ENCODE data around the gene TMEM200A.
A peak's percentile ranks its signal among the peaks of the same experiment; 100 is the strongest.

TMEM200A gene

DNA sequence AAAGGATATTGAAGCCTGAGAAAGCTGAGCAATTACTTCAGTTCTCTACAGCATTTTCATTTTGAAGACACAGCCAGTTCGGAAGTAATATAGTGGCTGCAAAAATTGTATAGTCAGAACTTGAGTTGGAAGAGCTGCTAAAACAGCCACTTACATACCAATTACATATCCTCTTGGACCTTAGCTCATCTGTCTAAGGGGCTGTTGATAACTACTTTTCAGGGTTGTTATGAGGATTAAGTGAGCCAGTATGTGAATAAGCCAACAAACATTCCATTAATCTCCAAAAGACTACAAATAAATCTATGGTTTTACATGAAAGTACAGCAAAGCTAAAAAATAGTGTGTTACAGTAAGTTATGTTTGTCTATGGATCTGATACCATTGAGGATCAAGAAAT lies 59.7 kb downstream of the TMEM200A start:
- peak; percentile 84 for DNase-seq (ENCODE audit: low read depth)

DNA sequence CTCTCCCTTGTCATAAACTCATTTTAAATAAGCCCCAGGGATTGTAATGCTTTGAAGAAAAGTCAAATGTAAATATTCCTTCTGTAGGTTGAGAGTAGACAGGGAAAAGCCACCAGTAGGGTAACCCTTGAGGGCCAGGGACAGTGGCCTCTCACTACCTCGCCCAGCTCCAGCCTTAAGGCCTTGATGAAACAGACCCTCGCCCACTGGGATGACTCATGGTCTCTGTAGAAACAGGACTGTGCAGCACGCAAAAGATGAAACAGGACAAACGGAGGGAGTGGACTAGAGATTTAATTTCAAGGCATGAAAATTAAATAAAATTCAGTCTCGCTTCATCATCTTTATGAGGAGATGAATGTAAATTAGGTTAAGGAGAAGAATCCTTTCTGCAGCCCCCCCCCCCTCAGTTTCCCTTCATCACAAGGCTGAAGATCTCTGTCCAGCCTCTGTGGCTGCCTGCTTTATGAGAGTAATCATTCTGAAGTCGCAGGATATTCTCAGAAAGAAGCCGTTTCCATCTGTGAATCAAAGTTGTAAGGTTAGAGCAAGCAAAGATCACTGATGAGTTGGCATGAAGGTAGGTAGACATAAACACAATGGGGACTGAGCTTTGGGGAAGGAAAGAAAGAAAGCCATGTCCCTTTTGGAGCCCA lies 60.4 kb downstream of the TMEM200A start:
- peak; percentile 71 for DNase-seq (ENCODE audit: low read depth)

DNA sequence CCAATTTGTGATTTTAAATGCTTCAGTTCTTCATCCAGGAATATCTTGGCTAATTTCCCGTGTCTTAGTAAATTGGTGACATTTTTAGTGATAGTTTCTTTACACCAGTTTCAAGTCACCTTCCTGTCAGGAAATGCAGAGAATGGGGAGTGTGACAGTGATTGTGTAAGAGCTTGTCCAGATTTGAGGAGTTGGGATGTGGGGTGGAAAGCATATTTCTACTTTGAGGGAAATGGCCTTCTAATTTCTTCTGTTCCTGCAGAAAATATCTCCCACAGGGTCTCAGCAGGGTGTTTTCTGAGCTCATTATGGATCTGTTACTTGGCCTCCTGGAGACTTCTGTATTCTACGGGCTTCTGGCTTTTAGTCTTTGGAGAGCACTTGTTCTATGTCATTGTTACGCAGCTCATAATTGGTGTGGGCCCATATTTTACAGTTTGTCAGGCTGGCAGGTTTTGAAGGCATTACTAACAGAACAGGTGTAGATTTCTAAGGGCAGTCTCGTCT lies 65.6 kb downstream of the TMEM200A start:
- no peak for DNase-seq (ENCODE audit: low read depth)

DNA sequence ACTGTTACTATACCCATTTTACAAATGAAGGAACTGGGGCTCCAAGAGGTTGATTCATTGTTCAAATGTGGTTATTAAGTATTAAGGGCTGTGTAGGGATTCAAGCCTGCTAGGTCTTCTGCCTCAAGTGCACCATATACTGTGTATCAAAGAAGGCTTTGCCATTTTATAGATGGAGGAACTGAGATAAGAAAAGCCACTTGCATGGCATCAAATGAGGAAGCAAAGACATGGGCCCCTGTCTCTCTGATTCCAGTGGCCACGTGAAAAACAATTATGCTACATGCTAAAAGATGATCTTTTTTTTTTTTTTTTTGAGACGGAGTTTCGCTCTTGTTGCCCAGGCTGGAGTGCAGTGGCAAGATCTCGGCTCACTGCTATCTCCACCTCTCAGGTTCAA lies 67.0 kb downstream of the TMEM200A start:
- no peak for DNase-seq (ENCODE audit: low read depth)

DNA sequence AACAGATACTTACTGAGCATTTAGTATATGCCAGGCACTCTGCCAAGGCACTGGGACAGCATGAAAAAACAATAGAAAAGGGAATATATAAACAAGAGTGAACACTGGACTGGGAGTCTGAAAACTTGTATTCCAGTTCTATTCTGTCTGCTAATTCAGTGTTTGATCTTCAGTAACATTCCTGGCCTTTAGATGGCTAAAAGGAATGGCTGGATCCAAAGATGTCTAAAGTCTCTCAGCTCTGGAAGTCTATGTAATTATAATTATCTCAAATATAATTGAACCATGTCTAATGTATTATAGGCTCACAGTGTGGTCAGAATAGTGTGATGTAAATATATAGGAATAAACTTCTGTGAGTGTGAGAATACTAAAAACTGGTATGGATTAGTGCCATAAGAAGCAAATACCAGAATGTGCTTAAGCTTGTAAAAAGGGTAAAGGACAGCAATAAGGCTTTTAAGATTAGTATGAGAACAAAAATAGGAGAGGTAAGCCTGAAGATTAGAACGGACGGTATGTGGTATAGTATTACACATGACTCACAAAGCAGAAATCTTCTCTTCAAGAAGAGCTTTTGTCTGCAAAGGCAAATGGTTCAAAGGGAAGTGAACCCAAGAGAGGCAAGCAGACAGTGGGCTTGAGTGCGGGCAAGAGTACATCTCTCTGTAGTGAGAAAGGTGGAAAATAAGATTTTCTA lies 68.5 kb downstream of the TMEM200A start:
- DNase-seq (ENCODE audit: low read depth), result peak; percentile 82

DNA sequence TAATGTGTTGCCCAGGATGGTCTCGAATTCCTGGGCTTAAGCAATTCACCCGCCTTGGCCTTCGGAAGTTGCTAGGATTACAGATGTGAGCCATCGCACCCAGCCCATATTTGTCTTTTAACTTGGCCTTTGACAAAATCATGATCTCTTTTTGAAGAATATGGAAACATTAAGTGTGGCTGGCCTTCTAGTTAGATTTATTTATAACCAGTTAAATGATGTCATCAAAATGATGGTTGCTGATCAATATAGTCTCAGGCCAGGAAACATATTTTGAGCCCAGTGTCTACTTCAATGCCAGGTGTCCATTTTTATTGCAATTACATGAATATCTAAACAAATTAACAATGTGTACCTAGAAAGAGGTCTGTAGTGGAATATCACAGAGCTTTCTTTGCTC lies 69.4 kb downstream of the TMEM200A start:
- DNase-seq (ENCODE audit: low read depth), result no peak

DNA sequence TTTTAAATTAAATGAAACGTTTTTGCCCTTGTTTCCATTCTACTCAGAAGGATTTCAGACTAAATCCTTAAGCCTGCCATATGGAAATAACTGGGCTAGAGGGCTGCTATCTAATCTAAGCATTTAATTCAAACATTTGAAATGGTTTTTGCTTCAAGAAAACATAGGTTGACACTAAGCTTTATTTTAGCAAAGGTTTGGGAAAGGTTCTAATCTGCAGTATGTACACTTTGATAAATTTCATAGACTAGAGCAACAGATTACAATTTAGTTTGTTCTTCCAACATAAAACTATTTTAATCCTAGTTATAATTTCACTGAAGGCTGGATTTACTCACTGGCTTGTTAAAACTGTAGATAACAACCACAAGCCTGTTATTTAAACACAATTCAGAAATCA lies 72.1 kb downstream of the TMEM200A start:
- no peak for DNase-seq (ENCODE audit: low read depth)

DNA sequence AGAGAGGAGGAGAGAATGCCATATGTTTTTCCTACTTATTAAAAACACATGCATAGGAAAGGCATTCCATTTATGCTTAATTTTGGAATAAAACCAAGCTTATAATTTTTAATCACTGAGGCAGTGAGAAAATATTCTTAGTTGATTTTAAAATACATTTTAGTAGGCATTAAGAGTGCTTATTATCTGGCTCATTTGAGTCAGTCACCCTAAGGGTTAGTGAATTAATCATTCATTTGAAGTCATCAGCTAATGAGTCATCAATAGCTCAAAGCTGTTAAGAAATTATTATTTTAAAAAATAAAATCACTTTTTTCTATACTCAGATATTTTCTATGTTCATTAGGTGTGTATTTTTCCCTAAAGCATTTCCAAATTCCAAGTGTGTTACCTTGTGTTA lies 81.6 kb downstream of the TMEM200A start:
- DNase-seq (ENCODE audit: low read depth), result no peak

DNA sequence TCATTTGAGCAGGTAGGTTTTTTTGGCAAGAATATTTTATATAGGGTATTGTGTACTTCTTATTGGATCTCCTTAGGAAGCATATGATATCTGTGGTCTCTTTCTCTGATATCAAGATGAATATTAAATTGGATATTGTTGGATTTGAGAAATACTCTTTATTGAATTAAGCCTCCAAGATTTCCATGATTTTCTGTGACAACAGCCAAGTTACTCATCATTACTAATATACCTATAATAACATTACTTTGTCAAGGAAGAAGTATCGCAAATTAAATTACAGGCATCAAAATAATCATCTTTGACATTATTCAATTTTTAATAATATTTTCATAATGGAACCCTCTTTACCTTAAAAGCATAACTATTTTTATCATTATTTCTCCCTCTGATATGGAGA lies 86.5 kb downstream of the TMEM200A start:
- DNase-seq (ENCODE audit: low read depth), result no peak

DNA sequence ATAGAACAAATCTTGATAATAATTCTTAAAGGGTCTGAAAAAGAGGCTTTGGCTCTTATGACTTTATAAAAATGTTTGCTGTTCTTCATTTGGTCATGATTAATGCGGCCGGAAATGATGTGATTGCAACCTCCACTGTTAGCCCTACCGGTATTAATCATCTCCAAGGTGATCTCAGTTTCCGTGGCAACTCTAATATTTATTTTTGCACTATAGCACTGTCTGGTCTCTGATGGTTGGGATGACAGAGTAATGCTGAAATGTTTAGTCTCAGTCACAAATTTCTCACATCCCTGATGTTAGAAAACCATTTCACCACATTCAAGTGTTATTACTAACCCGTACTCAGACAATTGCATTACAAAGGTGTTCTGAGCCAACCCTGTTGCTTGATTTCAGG lies 87.4 kb downstream of the TMEM200A start:
- peak; percentile 64 for DNase-seq (ENCODE audit: low read depth)

DNA sequence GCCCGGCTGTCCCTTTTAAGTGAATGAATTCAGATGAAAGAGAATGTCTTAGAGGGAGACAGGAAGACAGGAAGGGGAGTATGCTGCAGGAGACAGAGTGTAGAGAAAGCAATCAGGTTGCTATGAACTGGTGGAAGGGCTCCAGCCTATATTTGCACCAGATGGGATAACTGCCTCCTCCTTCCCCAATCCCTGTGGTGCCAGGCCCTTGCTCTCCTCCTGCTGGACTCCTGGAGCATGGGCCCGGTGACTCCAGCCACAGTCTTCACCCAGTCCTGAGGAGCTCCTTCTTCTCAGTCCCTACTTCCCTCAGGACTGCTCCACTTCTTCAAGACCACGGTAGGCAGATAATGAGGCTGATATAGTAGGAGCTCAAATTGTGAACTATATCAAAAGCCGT lies 91.8 kb downstream of the TMEM200A start:
- no peak for DNase-seq (ENCODE audit: low read depth)

DNA sequence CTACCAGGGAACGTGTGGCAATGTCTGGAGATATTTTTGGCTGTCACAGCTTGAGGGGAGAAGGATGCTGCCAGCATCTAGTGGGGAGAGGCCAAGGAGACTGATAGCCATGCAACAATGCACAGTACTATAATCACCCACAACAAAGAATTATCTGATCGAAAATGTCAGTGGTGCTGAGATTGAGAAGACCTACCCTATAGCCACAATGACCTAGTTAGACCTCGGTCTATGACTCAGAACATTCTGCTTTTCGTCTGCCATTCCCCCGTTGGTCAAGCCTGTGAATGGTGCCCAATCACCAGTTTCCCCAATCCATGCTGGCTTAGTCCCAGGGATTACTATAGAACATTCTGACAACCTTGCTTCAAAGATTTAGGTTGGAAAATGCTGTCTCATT lies 93.5 kb downstream of the TMEM200A start:
- peak; percentile 65 for DNase-seq (ENCODE audit: low read depth)

DNA sequence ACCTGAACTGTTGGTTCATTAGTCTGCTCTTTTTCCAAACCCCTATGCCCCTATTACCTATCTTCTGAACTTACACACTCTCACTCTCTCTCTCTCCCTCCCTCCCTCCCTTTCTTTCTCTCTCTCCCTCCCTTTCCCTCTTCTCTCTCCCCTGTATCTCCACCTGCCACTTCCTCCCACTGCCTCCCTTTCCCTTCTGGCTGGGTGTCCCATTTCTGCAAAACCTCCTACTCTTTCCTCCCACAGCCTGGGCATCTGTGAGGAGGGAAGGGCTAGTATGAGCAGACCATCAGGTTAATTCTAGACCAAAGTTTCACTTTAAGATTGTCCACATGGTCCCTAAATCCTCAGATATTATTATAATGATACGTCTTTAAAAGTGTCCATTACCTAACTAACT lies 95.1 kb downstream of the TMEM200A start:
- no peak for DNase-seq (ENCODE audit: low read depth)

DNA sequence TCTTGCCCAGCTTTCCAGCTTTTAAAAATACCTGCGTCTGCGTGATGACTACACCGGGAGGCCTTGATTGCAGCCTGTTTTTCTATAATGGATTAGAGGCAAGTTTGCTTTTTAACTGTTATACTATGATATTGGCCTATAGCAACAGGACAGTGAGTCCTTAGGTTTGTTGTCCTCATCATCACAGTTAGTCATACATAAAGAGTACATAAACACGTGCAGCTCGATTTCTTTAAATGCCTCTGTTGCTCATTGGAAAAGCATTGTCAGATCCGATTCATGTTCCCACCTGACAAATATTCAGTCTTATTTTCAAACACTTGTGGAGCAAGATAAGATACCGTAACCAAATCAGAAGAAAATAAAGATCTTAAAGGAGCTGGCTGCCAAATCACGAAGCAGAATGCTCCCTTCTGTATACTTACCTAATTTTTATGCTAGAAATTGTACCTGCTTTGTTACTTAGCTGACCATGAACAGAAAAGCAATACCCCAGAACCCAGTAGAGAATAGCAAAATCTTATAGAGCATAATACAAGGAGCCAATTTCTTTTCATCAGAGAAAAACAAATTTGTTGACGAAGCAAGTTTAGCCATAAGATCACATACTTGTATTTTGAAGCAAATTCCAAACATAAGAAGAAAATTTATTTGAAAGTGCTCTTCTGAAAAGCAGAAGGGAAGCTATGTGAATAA lies 100.4 kb downstream of the TMEM200A start:
- DNase-seq (ENCODE audit: low read depth), result peak; percentile 48

DNA sequence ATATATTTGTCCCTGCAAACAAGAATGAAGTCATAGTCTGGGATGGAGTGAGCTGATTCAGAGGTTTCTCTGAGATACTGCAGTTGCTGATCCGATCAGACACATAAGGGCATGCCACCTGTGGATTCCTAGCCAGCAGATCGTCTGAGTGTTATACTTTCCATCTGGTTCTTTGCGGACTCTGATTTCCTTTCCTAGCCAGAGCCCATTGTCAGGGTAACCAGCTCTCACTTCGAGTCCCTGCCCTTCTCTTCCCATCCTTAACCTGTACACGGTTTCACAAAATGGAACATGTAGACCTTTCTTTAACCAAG lies 100.9 kb downstream of the TMEM200A start:
- DNase-seq (ENCODE audit: low read depth), result no peak

DNA sequence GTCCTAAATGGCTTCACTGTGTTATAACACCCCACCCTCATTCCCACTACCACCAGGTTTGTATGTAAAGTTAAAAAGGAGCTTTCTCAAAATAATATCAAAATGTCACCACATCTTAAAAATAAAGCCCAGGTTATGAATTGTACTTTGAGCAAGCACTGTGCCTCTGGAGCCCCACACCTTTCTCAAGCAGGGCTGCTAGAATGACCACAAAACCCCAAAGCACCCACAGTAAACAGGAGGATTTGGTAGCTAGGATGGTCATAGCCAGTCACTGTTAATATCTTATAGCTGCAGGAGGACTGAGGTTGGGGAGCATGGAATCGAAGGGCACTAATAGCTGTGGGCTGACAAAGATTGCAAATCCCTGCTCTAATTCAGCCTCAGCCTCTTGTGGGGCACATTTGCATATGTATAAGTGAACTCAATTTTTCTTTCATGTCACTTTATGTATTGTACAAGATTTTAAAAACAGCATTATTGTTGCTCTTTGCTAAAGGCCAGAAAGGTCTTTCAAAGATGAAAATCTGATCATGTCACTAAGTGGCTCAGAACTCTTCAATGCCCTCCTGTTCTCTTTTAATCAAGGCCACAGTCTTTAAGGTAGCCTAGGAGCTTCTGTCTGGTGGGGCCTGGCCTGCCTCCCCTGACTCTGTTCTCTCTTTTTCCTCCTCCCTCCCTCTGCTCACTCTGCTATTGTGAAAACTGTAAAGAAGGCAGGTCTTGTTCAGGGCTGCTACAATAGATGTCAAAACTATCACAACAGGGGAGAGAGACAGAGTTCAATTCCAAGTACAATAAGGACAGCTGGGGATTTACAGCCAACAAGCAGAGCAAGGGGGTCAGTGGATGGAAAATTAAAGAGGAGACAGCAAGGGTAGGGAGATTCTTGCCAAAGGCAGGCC lies 101.6 kb downstream of the TMEM200A start:
- no peak for DNase-seq (ENCODE audit: low read depth)

DNA sequence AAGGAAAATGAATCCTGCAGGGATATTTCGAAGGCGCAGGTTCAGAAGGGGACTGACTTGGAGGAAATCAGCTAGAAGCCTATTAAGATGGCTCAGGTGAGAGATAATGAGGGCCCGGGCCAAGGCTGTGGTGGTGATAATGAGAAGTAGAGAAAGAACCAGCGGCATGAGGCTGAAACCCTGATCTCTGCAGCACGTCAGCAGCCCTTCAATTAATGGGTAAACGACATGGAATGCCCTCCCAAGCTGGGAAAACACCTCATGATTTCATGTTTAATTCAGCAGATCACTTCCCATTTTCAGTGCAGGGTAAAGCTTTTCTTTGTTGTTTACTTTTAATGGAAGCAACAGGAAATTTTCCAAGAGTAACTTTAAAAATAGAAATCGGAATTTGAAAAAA lies 104.9 kb downstream of the TMEM200A start:
- no peak for DNase-seq (ENCODE audit: low read depth)

DNA sequence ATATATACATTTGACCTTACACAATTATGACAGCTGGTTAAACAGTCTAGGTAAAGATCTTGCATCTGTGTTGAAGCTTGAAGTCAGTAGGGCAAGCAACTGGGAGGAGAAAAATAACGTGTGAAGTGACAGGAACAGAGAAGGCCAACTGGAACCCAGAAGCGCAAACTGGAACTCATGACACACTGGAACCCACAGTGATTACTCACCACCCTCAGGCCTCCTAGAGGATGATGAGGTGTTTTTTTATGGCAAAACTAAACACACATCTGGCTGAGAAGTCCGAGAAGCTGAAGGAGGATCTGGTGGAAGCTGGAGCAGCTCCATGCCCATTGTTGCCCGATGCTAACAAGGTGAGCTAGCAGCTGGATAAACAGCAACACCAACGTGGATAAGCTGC lies 108.1 kb downstream of the TMEM200A start:
- DNase-seq (ENCODE audit: low read depth), result peak; percentile 56

DNA sequence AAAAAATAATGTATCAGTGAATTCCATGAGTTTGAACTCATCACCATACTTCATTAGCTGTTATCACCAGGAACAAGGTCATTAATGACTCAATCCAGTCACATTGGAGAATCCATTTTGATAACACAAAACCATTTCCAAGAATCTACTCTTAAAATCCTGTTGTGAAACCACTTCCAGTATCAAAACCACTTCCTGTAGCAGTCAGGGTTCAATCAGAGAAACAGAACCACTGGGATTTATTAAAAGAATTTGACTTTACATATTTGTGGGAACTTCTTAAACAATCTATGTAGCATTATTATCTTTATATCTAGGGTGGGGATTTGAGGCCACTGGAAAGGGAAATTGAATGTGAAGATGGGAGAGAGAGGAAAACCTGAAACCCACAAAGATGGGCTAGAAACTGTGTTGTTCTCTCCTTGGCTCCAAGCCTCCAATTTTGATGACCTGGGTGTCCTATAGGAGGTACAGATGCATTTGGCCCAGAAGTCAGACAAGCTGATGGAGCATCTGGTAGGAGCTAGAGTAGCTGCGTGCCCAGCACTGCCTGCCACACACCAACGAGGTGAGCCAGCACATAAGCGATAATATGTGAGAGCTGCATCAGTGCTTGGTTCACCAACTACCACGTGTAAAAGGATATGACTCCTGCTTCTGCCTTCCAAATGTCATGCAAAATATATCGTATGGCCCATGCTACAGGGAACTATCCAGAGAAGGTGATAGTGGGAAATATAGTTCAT lies 117.0 kb downstream of the TMEM200A start:
- peak; percentile 98 for DNase-seq (ENCODE audit: low read depth)

DNA sequence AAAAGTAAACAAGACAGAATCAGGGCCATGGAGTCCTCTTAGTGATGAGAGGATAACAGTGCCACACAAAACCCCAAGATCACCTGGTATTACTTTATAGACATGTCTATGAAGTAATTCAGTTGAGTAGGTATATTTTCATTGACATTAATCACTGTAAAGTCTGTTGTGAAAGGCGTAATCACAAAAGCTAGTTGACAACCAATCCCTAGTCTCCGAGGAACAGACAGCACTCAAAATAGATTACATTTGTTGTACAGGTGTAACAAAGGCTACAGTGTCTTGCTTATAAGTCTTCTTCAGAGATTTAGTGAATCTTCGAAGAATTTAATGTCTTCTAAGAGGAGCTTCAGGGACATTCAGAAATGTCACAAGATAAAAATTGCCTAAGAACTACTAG lies 120.1 kb downstream of the TMEM200A start:
- DNase-seq (ENCODE audit: low read depth), result no peak

DNA sequence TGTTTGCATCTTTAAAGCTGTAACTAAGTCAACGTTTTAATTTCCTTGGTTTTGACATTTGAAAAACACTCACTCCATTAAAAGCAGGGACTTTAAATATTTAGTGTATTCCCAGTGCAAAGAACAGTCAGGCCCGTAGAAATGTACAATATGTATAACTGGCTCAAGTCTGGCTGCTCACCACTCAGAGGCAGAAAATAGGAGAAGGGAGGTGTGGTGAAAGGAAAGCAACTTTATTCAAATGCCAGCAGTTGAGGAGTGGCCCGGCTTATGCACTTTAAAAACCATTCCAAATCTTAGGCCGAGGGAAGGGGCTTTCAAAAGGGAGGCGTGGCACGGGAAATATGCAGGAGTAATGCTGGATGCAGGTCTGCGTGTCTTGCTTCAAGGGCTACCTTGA lies 120.6 kb downstream of the TMEM200A start:
- DNase-seq (ENCODE audit: low read depth), result no peak

DNA sequence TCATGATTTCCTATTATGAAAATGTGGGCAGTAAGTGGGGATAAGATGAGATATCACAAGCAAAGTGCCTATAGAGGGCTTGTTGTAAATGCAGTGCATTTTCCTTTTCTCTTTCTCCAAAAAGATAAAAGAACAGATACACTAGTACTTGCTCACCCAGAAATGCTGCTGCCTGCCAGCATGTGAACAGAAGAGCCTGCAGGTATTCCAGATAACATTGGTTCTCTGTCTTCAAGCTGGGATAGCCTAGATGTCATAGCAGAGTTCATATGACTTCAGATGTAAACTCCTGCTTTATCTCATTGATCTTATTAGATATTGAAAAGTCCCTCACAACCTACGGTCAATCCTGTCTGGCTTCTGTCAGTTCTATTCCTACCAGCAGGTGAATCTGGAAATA lies 123.7 kb downstream of the TMEM200A start:
- DNase-seq (ENCODE audit: low read depth), result no peak
